GM19324 (cell line): ENCODE results near the gene EBF4.
"Not testable (repeated sequence)": the region's sequence is repeated elsewhere in the genome, so short reads cannot be mapped to it uniquely, and the experiment has no call there.

Source experiments
- ATAC-seq: cut with Tn5 transposase; IDR thresholded peaks from one replicate; pipeline ENCODE4 v1.9.1; 2021; ENCODE audit warnings: mild to moderate bottlenecking, moderate library complexity; ENCODE audit not compliant: unreplicated experiment, low FRiP score

EBF4 gene

DNA sequence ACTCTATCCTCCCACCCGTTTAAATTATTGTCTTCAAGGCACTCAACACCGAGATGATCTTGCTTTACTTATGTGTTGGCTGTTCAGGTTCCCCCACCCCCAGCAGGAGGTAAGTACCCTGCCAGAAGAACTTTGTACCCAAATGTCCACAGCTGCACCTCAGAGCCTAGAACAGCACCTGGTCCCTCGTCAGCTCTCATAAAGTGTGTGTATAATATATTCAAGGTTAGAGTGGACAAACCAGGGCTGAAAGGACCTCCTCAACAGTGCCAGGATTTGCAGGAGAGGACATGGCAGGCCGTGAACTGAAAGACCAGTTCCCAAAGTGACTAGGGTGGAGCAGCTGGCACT lies 113.7 kb downstream of the EBF4 start:
- no peak for ATAC-seq

DNA sequence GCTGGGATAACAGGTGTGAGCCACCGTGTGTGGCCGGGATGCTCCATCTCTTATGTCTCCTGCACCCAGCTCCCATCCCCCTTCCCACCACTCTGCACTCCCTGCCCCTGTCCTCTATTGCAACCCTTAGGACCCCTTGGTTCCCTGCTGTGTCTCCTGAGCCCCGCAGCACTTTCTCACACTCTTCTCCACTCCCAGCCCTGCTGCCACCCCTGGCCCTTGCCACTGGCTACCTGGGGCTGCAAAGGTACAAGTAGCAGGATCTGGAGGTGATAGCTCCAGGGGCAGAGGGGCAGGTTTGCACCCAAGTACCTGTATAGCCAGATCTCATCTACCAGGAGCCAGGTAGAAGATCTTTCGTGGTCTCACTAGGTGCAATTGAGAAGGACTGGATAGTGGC lies 114.4 kb downstream of the EBF4 start:
- ATAC-seq: no peak

DNA sequence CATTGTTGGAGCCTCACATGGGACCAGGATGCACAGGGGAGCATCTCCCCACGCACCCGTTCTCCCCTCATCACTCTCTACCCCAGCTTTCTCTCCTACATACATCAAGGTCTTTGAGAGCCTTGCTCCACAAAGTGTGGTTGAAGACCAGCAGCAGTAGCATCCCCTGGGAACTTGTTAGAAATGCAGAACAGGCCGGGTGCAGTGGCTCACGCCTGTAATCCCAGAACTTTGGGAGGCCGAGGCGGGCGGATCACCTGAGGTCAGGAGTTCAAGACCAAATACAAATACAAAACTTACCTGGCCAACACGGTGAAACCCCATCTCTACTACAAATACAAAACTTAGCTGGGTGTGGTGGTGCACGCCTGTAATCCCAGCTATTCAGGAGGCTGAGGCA lies 115.3 kb downstream of the EBF4 start:
- ATAC-seq: not testable (repeated sequence)

GRCh38 chr20:2809690-2810089 lies 117.1 kb downstream of the EBF4 start:
- ATAC-seq: no peak
